Calu3 (cell line): Measurements from ENCODE around the gene GPR151. TPM values are rescaled to one million over a fixed set of nuclear protein-coding genes. Genes with fewer than 3 reads are reported as not detected.

Experiments used
- BruUV-seq: library from RNA; stranded (reverse); fragments of 400-500 nt; replicated peaks from 2 replicates; lab custom pipeline; 2021; lab: Mats Ljungman, UMichigan
- CTCF ChIA-PET: fragments of 300-600 bp; sonication (Branson Sonifier 250); formaldehyde crosslinking; loops from one replicate; lab custom pipeline; 2022; ENCODE audit warnings: antibody characterized with exemption; lab: Charles Lee
- DNase-seq: peaks from one replicate; pipeline ENCODE4 v3.0.0; 2022
- H3K27ac Mint-ChIP-seq: one replicate; pipeline ENCODE4 v1.8.0; 2022; ENCODE audit warnings: mixed read lengths; ENCODE audit not compliant: unreplicated experiment
- H3K27me3 Mint-ChIP-seq: one replicate; pipeline ENCODE4 v1.8.0; 2022; ENCODE audit warnings: mixed read lengths; ENCODE audit not compliant: unreplicated experiment
- H3K36me3 Mint-ChIP-seq: one replicate; pipeline ENCODE4 v1.8.0; 2022; ENCODE audit warnings: mild to moderate bottlenecking, moderate library complexity, mixed read lengths; ENCODE audit not compliant: insufficient read depth, unreplicated experiment
- H3K4me1 Mint-ChIP-seq: one replicate; pipeline ENCODE4 v1.8.0; 2022; ENCODE audit warnings: mild to moderate bottlenecking, low read depth, mixed read lengths; ENCODE audit not compliant: unreplicated experiment
- H3K4me3 Mint-ChIP-seq: one replicate; pipeline ENCODE4 v1.8.0; 2022; ENCODE audit warnings: mild to moderate bottlenecking, low read depth, moderate library complexity, mixed read lengths; ENCODE audit not compliant: unreplicated experiment
- H3K9me3 Mint-ChIP-seq: one replicate; pipeline ENCODE4 v1.8.0; 2022; ENCODE audit warnings: low read depth, mixed read lengths; ENCODE audit not compliant: unreplicated experiment
- CTCF ChIP-seq: fragments of 200-600 bp; IDR thresholded peaks from one replicate; pipeline ENCODE4 v1.8.0; 2022; ENCODE audit warnings: antibody characterized with exemption; ENCODE audit not compliant: unreplicated experiment
- intact Hi-C: fragments of 100-400 bp; cut with micrococcal nuclease; formaldehyde crosslinking; loops from one replicate; pipeline ENCODE4 v1.10.0; 2022; ENCODE audit not compliant: unreplicated experiment
- total RNA-seq: library from RNA; stranded (reverse); gene quantifications from 2 replicates; pipeline ENCODE4 v1.2.3, GENCODE V29; 2022

Gene GPR151
- total RNA-seq, 1 experiment from 2014 or later = not detected

- Mint-ChIP-seq H3K4me1 (peaks cover 28% of the 10 kb centered on the region), H3K36me3 (peaks cover 77% of the 10 kb centered on the region), H3K27me3 (no peaks in the 10 kb centered on the region), H3K4me3 (no peak overlapping the region), H3K27ac (peak overlapping the region; percentile 60), H3K9me3 (no peaks in the 10 kb centered on the region)
- no peak for TF ChIP-seq CTCF
- intact Hi-C loops = no loop called here
- CTCF ChIA-PET = no interaction called here
- no peak for DNase-seq
- BruUV-seq = no TSS peak
Measured at GRCh38 chr5:146467760-146468159, 48.2 kb downstream of the GPR151 start.

- Mint-ChIP-seq H3K27ac (peak overlapping the region; percentile 60), H3K4me1 (peaks cover 33% of the 10 kb centered on the region), H3K4me3 (no peak overlapping the region), H3K27me3 (no peaks in the 10 kb centered on the region), H3K36me3 (peaks cover 74% of the 10 kb centered on the region), H3K9me3 (no peaks in the 10 kb centered on the region)
- intact Hi-C loops = no loop called here
- peak; percentile 40 for TF ChIP-seq CTCF
- CTCF ChIA-PET = interaction anchor here (0.7 kb wide), 1 partner anchor 20 kb away, joined by 3 read pairs; the partner anchor contains the start of gene TCERG1
- BruUV-seq = no TSS peak
- DNase-seq = no peak
Measured at GRCh38 chr5:146466521-146467349, 49.3 kb downstream of the GPR151 start.

- no peak for TF ChIP-seq CTCF
- H3K4me3 Mint-ChIP-seq = no peak overlapping the region
- H3K27ac Mint-ChIP-seq = peak overlapping the region; percentile 8
- peaks cover 81% of the 10 kb centered on the region for H3K36me3 Mint-ChIP-seq
- CTCF ChIA-PET = interaction anchor here (1.4 kb wide), 1 partner anchor 13 kb away, joined by 3 read pairs; no protein-coding TSS in a partner anchor
- intact Hi-C loops = loop anchor here (5.0 kb wide), 1 partner anchor 34 kb away; no protein-coding TSS in a partner anchor
- H3K27me3 Mint-ChIP-seq = no peaks in the 10 kb centered on the region
- no peaks in the 10 kb centered on the region for H3K9me3 Mint-ChIP-seq
- H3K4me1 Mint-ChIP-seq = peaks cover 45% of the 10 kb centered on the region
- no TSS peak for BruUV-seq
- DNase-seq = no peak
Measured at GRCh38 chr5:146463446-146463845, 52.5 kb downstream of the GPR151 start.

Other genes with a start within 250 kb of the GPR151 start
- 0.19 and 0.24 TPM in 2 replicates for gene POU4F3, start 177.4 kb downstream of the GPR151 start, total RNA-seq
- 122 and 133 TPM in 2 replicates for gene TCERG1, start 68.9 kb downstream of the GPR151 start, total RNA-seq